CD1c-positive myeloid dendritic cell (primary cell): Measurements from ENCODE around the gene CD1B.
"Not testable (repeated sequence)": the region's sequence is repeated elsewhere in the genome, so short reads cannot be mapped to it uniquely, and the experiment has no call there.

ENCODE experiments used
- DNase-seq: peaks from one replicate; pipeline ENCODE4 v3.0.0-alpha.2; 2016; ENCODE audit errors: extremely low spot score

CD1B gene

DNA sequence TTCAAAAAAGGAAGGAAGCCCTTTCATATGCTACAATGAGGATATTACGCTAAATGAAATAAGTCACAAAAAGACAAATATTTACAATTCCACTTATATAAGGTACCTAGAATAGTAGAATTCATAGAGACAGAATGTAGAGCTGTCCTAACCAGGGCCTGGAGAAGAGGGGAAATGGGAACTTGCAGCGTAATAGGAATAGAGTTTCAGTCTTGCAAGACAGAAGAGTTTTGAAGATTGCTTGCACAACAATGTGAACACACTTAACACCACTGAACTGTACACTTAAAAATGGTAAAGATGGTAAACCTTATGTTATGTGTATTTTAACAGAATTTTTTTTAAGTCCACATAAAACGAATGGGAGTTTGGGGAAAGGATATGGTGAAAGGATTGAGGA lies 2.9 kb downstream of the CD1B start:
- peak; percentile 56 for DNase-seq

DNA sequence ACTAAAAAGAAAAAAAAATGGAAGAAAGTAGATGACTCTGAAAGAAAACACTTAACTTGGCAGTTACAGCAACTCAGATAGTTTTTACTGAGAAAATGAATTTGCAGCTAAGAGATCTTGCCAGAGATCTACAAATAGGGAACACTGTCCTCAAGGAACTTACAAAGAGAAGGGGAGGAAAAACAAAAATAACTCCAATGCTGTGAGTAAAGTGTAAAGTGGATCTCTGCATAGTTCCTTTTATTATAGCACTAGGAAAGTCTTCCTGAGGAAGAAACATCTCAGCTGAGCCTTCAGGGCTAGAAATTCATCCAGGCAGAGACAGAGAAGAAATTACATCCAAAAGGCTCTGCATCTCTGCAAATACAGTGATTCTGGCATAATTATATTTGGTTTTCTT lies 3.9 kb downstream of the CD1B start:
- peak; percentile 39 for DNase-seq

DNA sequence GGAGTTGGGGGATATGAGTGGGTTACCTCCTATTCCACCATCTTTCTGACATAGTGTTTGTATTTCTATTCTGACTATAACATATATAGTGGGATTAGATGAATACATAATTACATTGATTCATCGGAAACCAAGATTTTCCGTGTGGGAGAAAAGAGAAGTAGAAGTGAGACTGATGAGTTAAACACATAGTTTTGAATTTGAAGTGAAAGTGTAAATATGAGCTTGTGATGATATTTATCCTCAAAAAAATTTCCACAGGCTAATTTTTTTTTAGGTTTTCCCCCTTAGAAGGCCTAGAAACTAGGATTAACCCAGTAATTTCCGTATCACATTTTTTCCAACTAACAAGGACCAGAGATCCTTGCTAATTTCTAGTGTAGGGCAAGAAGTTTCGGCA lies 6.9 kb downstream of the CD1B start:
- DNase-seq = peak; percentile 77

DNA sequence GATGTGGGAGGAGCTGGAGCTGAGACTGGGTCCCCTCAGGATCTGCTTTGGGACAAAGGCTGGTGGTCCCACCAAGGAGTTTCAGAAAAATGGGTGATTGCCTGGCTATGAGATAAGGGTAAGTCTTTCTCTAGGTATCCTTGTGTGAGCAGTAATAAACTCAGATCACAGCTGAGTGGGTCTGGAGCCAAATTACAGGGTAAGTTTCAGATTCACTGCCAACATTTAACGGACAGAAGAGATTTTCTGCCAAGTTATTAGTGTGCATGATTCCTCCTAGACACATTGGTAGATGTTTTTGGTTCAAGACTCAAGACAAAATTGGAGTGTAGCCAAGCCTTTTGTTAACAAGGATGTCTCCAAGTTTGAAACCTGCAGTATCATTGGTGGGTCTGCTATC lies 7.5 kb downstream of the CD1B start:
- DNase-seq = no peak

DNA sequence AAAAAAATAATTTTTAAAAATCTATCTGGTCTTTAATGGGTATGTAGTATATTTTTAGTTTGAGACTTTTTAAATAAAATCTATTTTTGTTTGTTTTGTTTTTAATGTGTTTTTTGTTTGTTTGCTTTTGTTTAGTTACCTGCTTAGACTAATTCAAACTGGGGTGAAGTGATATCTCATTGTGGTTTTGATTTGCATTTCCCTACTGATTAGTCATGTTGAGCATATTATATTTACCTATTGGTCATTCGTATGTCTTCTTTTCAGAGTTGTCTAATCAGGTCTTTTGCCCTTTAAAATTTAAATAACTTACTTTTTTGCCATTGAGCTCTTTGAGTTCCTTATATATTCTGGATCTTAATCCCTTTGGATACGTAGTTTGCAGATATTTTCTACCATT lies 20.3 kb downstream of the CD1B start:
- no peak for DNase-seq

DNA sequence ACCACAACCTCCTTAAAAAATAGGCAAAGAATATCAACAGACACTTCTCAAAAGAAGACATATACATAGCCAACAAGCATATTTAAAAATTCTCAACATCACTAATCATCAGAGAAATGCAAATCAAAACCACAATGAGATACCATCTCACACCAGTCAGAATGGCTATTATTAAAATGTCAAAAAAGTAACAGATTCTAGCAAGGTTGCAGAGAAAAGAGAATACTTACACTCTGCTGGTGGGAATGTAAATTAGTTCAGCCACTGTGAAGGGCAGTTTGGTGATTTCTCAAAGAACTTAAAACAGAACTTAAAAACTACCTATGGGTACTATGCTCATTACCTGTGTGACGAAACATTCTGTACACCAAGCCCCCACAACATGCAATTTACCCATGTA lies 20.7 kb downstream of the CD1B start:
- no peak for DNase-seq

DNA sequence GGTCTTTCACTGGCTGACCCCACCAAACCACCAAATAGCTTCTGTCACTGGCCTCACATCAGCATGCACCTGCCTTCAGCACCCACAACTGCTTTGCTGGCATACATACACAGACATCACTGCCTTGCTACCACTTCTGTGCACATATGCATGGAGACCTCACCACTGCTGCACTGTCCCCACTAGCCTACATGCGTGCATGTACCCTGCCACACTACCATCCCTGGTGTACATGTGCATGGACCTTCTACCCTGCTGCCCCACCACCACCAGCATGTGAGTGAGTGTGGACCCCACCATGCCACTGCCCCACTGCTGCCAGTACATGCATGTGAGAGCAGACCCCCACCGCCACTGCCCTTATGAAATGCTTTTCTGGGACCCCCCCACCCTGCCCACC lies 35.5 kb downstream of the CD1B start:
- DNase-seq = no peak

DNA sequence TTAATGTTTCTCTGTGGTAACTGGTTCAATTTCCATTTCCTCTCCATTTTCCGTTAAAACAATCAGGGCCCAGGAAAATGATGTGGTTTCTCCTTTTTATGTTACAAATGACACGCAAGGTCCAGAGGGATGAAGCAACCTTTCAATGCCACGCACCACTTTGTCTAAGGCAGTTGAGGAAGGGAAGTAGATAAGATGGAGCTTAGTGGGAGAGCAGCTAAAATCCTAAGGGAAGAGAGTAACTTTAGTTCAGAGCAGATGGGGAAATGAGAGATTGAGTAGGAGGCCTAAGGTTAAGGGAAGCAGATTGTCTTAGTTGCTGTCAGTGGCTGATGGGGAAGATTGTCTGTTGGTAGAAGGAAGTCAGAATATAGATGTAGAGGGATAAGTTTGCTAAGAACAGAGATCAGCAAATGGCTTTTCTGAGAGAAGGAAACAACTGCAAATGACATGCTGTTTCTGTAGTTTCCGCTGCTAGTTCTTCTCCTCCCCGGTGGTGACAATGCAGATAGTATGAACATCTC lies 40.9 kb downstream of the CD1B start:
- DNase-seq = peak; percentile 89

DNA sequence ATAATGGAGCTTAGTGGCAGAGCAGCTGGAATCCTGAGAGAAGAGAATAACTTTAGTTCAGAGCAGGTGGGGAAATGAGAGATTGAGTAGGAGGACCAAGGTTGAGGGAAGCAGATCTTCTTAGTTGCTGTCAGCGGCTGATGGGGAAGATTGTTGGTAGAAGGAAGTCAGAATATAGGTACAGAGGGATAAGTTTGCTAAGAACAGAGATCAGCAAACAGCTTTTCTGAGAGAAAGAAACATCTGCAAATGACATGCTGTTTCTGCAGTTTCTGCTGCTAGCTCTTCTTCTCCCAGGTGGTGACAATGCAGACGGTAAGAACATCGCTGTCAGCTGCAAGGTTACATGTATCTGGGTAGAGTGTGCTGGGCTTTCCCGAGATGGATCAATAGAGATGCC lies 41.5 kb downstream of the CD1B start, which contains the start of gene CD1C:
TSS of gene CD1C (plus strand) at position 113 of the 400 bp plus-strand sequence. CDS start at position 255, 142 bp downstream.
- peak; percentile 83 for DNase-seq

DNA sequence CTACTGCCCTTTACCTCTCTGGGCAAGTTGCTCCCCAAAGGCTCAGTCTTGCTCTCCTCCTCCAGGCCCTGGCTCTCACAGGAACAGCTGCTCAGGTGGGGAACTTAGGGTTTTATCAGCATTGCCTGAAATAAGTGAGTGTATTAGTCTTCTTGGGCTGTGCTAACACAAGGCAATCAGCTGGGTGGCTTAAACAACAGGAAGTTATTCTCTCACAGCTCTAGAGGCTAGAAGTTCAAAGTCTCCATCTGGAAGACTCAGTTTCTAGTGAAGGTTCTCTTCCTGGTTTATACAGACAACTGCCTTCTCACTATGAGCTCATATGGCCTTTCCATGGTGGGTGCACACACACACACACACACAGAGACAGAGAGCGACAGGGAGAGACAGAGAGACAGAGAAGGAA lies 44.4 kb downstream of the CD1B start:
- peak; percentile 41 for DNase-seq

DNA sequence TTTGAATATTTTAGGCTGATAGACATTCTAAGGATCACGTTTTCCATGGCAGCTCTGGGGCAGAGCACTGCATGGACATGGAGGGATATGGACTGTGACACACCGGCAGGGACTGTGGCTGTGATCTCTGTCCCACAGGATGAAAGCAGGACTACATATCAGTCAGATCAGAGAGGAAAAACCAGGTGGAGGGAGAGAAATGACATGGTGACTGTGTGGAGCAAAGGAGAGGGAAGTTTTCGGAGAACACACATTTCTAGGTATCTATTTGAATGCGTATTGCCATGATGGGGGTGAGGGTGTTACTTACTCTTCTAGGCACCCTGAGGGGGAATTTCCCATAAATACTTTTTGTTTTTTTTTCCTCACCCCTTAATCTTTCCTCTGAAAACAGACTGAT lies 44.8 kb downstream of the CD1B start:
- DNase-seq = peak; percentile 13

DNA sequence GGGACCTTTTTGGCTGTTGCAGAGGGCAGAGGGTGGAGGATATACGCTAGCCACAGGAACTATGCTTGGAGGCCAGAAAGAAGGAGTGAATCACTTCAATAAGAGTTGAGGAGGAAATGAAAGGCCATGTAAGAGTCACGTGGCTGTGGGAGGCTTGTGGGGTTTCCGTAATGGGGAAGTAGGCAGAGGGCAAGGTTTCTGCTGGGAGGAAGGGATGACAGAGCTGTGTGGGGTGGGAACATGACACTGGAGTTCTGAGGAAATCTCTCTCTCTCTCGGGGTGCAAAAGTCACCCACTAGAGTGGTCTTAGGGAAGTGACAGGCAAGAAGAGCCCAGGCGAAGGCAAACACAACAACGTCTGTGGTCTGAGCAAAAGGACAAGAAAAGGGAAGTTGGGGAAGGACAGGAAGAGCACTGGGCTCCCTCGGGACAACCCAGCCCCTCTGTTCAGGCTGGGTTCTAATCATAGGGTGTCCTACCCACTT lies 45.5 kb downstream of the CD1B start:
- peak; percentile 97 for DNase-seq

DNA sequence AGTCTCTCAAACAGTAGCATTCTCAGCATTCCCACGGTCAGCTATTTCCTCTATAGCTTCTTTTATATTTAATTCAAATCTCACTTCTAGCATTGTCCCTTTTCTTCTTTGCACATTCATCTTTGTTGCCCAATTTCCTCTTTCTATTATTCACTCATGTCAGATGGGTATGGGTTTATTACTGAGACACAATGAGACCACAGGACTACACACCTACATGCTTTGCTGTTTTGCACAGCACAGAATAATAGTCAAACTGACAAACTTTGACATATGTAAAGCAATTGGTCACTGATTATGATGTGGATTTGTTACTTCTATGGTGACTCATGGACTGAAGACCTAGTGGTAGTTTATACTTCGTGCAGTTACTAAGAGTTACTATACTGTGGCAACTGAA lies 47.4 kb downstream of the CD1B start:
- DNase-seq = peak; percentile 85

DNA sequence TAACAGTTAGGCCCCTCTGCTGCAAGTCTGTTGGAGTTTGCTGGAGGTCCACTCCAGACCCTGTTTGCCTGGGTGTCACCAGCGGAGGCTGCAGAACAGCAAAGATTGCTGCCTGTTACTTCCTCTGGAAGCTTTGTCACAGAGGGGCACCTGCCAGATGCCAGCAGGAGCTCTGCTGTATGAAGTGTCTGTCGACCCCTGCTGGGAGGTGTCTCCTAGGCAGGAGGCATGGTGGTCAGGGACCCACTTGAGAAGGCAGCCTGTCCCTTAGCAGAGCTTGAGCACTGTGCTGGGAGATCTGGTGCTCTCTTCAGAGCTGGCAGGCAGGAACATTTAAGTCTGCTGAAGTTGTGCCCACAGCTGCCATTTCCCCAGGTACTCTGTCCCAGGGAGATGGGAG lies 48.9 kb downstream of the CD1B start:
- DNase-seq = not testable (repeated sequence)
